GM19099 (cell line): Measurements from ENCODE around the gene CHID1.

Experiments
- POLR2A ChIP-seq: IDR thresholded peaks from 3 replicates; pipeline ENCODE4 v1.6.1; 2011; ENCODE audit warnings: low read depth; ENCODE audit not compliant: insufficient read length; ENCODE audit errors: extremely low read depth

CHID1 gene

GRCh38 chr11:827146-827896, 83.3 kb downstream of the CHID1 start:
- TF ChIP-seq POLR2A, result peak; percentile 27

GRCh38 chr11:826836-827145, 83.8 kb downstream of the CHID1 start:
- TF ChIP-seq POLR2A, result no peak

- no peak for TF ChIP-seq POLR2A
Measured at GRCh38 chr11:826227-826621, 84.4 kb downstream of the CHID1 start.

- no peak for TF ChIP-seq POLR2A
Measured at GRCh38 chr11:825366-826226, 85.0 kb downstream of the CHID1 start.

- TF ChIP-seq POLR2A, result no peak
Measured at GRCh38 chr11:824942-825341, 85.7 kb downstream of the CHID1 start.

GRCh38 chr11:824292-824880, 86.2 kb downstream of the CHID1 start:
- no peak for TF ChIP-seq POLR2A

- no peak for TF ChIP-seq POLR2A
Measured at GRCh38 chr11:823441-824291, 86.9 kb downstream of the CHID1 start.

- no peak for TF ChIP-seq POLR2A
Measured at GRCh38 chr11:821512-822371, 88.9 kb downstream of the CHID1 start.

- TF ChIP-seq POLR2A, result no peak
Measured at GRCh38 chr11:820655-821511, 89.7 kb downstream of the CHID1 start.

- no peak for TF ChIP-seq POLR2A
Measured at GRCh38 chr11:819943-820649, 90.5 kb downstream of the CHID1 start.

- TF ChIP-seq POLR2A, result peak; percentile 88
Measured at GRCh38 chr11:819129-819931, 91.3 kb downstream of the CHID1 start.
